Stimulated activated CD4-positive, alpha-beta T cell treated with anti-CD3 and anti-CD28 coated beads, Interleukin-4, amount 100 ng/mL, for 48 hours (primary cell): ENCODE measurements around the gene DNMT3A.
"Not testable (repeated sequence)": the region's sequence is repeated elsewhere in the genome, so short reads cannot be mapped to it uniquely, and the experiment has no call there.

Source experiments
- DNase-seq, 2 donors: peaks; one replicate each; pipeline ENCODE4 v3.0.0-alpha.2; 2020; ENCODE audit warnings: low read depth in 2 of 2

Gene DNMT3A

GRCh38 chr2:25284756-25285155 lies 57.0 kb downstream of the DNMT3A start:
- DNase-seq: no peak

- DNase-seq: no peak
Measured at GRCh38 chr2:25283921-25284320, 57.8 kb downstream of the DNMT3A start.

GRCh38 chr2:25281941-25282340 lies 59.8 kb downstream of the DNMT3A start:
- no peak for DNase-seq

GRCh38 chr2:25281522-25281921 lies 60.2 kb downstream of the DNMT3A start:
- no peak for DNase-seq

GRCh38 chr2:25280051-25280687 lies 61.6 kb downstream of the DNMT3A start:
- DNase-seq: no peak

GRCh38 chr2:25279091-25279651 lies 62.6 kb downstream of the DNMT3A start:
- DNase-seq: no peak

GRCh38 chr2:25276569-25277465 lies 64.9 kb downstream of the DNMT3A start:
- peak; percentile 74 to 77 for DNase-seq

- DNase-seq: no peak
Measured at GRCh38 chr2:25275575-25275965, 66.2 kb downstream of the DNMT3A start.

- no peak for DNase-seq
Measured at GRCh38 chr2:25274868-25275574, 66.7 kb downstream of the DNMT3A start.

GRCh38 chr2:25273985-25274535 lies 67.7 kb downstream of the DNMT3A start:
- DNase-seq: no peak

- not testable (repeated sequence) for DNase-seq
Measured at GRCh38 chr2:25272705-25273104, 69.0 kb downstream of the DNMT3A start.

GRCh38 chr2:25270061-25270460 lies 71.7 kb downstream of the DNMT3A start:
- no peak for DNase-seq

- no peak for DNase-seq
Measured at GRCh38 chr2:25269233-25269632, 72.5 kb downstream of the DNMT3A start.

GRCh38 chr2:25268139-25268538 lies 73.6 kb downstream of the DNMT3A start:
- no peak for DNase-seq

GRCh38 chr2:25266399-25266798 lies 75.3 kb downstream of the DNMT3A start:
- no peak for DNase-seq

GRCh38 chr2:25265802-25266201 lies 75.9 kb downstream of the DNMT3A start:
- DNase-seq: no peak

GRCh38 chr2:25265001-25265400 lies 76.7 kb downstream of the DNMT3A start:
- no peak for DNase-seq

GRCh38 chr2:25262288-25262687 lies 79.4 kb downstream of the DNMT3A start:
- DNase-seq: no peak

- DNase-seq: no peak
Measured at GRCh38 chr2:25259737-25260124, 82.0 kb downstream of the DNMT3A start.

- DNase-seq: no peak
Measured at GRCh38 chr2:25258847-25259736, 82.6 kb downstream of the DNMT3A start.
